Trophoblast cell (in vitro differentiated cells and primary cell): ENCODE results near the gene RPTOR.

Experiments used
- DNase-seq, 2 donors: peaks; one replicate each; pipeline ENCODE4 v3.0.0-alpha.2; 2016
- H2AFZ ChIP-seq: 2 replicates; pipeline ENCODE4 v1.6.1; 2013; ENCODE audit warnings: low read length, moderate library complexity, mild to moderate bottlenecking; ENCODE audit not compliant: insufficient read depth, poor library complexity
- H2AK5ac ChIP-seq: 2 replicates; pipeline ENCODE4 v1.6.1; 2013; ENCODE audit warnings: mild to moderate bottlenecking, low read length
- H2BK120ac ChIP-seq: 2 replicates; pipeline ENCODE4 v1.6.1; 2013; ENCODE audit warnings: low read length, mild to moderate bottlenecking, moderate library complexity; ENCODE audit not compliant: insufficient read depth, poor library complexity
- H2BK12ac ChIP-seq: 2 replicates; pipeline ENCODE4 v1.6.1; 2013; ENCODE audit warnings: mild to moderate bottlenecking, low read length, moderate library complexity
- H2BK5ac ChIP-seq: 2 replicates; pipeline ENCODE4 v1.6.1; 2013; ENCODE audit warnings: low read length, low read depth, moderate library complexity, mild to moderate bottlenecking; ENCODE audit not compliant: poor library complexity
- H3K14ac ChIP-seq: 2 replicates; pipeline ENCODE4 v1.6.1; 2013; ENCODE audit warnings: mild to moderate bottlenecking, low read length
- H3K18ac ChIP-seq: 2 replicates; pipeline ENCODE4 v1.6.1; 2013; ENCODE audit warnings: mild to moderate bottlenecking, low read length
- H3K23ac ChIP-seq: 2 replicates; pipeline ENCODE4 v1.6.1; 2013; ENCODE audit warnings: low read length
- H3K27ac ChIP-seq: 2 replicates; pipeline ENCODE4 v1.5.1; 2013; ENCODE audit warnings: low read depth, mild to moderate bottlenecking, inconsistent platforms, low read length, moderate library complexity
- H3K27me3 ChIP-seq: 2 replicates; pipeline ENCODE4 v1.6.1; 2013; ENCODE audit warnings: inconsistent platforms, mild to moderate bottlenecking, low read length, moderate library complexity; ENCODE audit not compliant: insufficient read depth
- H3K36me3 ChIP-seq, 2 experiments: 1 replicate in 1 of 2; 2 replicates in 1 of 2; pipeline ENCODE4 v1.6.1; 2013; ENCODE audit warnings: low read length in 2 of 2, mild to moderate bottlenecking in 2 of 2, moderate library complexity in 1 of 2; ENCODE audit not compliant: insufficient read depth in 2 of 2, control insufficient read depth in 1 of 2
- H3K4ac ChIP-seq: 2 replicates; pipeline ENCODE4 v1.6.1; 2013; ENCODE audit warnings: low read depth, mild to moderate bottlenecking, low read length, moderate library complexity
- H3K4me1 ChIP-seq, 2 experiments: 1 replicate in 1 of 2; 2 replicates in 1 of 2; pipeline ENCODE4 v1.6.1; 2013; ENCODE audit warnings: low read length in 2 of 2, mild to moderate bottlenecking in 2 of 2, moderate library complexity in 1 of 2; ENCODE audit not compliant: insufficient read depth in 2 of 2, control insufficient read depth in 1 of 2
- H3K4me2 ChIP-seq: 2 replicates; pipeline ENCODE4 v1.6.1; 2013; ENCODE audit warnings: inconsistent platforms, mild to moderate bottlenecking, low read length, moderate library complexity
- H3K4me3 ChIP-seq: 2 replicates; pipeline ENCODE4 v1.5.1; 2013; ENCODE audit warnings: mild to moderate bottlenecking, low read depth, low read length, inconsistent platforms
- H3K79me1 ChIP-seq: one replicate; pipeline ENCODE4 v1.6.1; 2013; ENCODE audit warnings: low read length
- H3K79me2 ChIP-seq: 2 replicates; pipeline ENCODE4 v1.6.1; 2013; ENCODE audit warnings: low read length, mild to moderate bottlenecking; ENCODE audit not compliant: control insufficient read depth, insufficient read depth, poor library complexity
- H3K9ac ChIP-seq: 2 replicates; pipeline ENCODE4 v1.6.1; 2013; ENCODE audit warnings: mild to moderate bottlenecking, low read length
- H3K9me3 ChIP-seq: 2 replicates; pipeline ENCODE4 v1.6.1; 2013; ENCODE audit warnings: low read depth, mild to moderate bottlenecking, control low read depth, inconsistent platforms, low read length; ENCODE audit not compliant: insufficient read depth
- H4K12ac ChIP-seq: 2 replicates; pipeline ENCODE4 v1.6.1; 2013; ENCODE audit warnings: low read depth, mild to moderate bottlenecking, low read length, moderate library complexity
- H4K8ac ChIP-seq: 2 replicates; pipeline ENCODE4 v1.6.1; 2013; ENCODE audit warnings: low read depth, mild to moderate bottlenecking, low read length, moderate library complexity
- H4K91ac ChIP-seq: one replicate; pipeline ENCODE4 v1.6.1; 2013; ENCODE audit warnings: low read depth, mild to moderate bottlenecking, low read length, moderate library complexity
- WGBS: extraction: QIAGEN DNeasy Blood & Tissue Kit; methylation state at CpG from one replicate; pipeline ENCODE4 v1.1.7; 2013; ENCODE audit warnings: missing lambda C conversion rate; ENCODE audit not compliant: insufficient read length, insufficient coverage; ENCODE audit errors: extremely low coverage; 5-methylcytosine and 5-hydroxymethylcytosine counted together

RPTOR gene

GRCh38 chr17:80732268-80732667 lies 187.6 kb downstream of the RPTOR start:
- H2BK120ac ChIP-seq: no peak overlapping the region
- peak overlapping the region; percentile 67 for H3K23ac ChIP-seq
- no peaks in the 10 kb centered on the region for H3K79me2 ChIP-seq
- H2BK5ac ChIP-seq: no peak overlapping the region
- H3K9ac ChIP-seq: no peak overlapping the region
- no peaks in the 10 kb centered on the region for H3K4me1 ChIP-seq
- peaks cover 0 to under 1% of the 10 kb centered on the region in 2 experiments for H3K36me3 ChIP-seq
- no peak overlapping the region for H3K4ac ChIP-seq
- no peak for DNase-seq
- no peak overlapping the region for H4K91ac ChIP-seq
- no peak overlapping the region for H2AK5ac ChIP-seq
- no peaks in the 10 kb centered on the region for H3K79me1 ChIP-seq
- no peak overlapping the region for H4K12ac ChIP-seq
- no peaks in the 10 kb centered on the region for H3K27me3 ChIP-seq
- H3K9me3 ChIP-seq: no peaks in the 10 kb centered on the region
- WGBS: no CpG with 5 or more reads among the region's 7 CpGs
- H3K27ac ChIP-seq: no peak overlapping the region
- no peak overlapping the region for H2BK12ac ChIP-seq
- H3K14ac ChIP-seq: no peak overlapping the region
- H3K4me2 ChIP-seq: no peak overlapping the region
- H2AFZ ChIP-seq: no peak overlapping the region
- no peak overlapping the region for H3K4me3 ChIP-seq
- no peak overlapping the region for H4K8ac ChIP-seq
- H3K18ac ChIP-seq: no peak overlapping the region

- H3K4me2 ChIP-seq: no peak overlapping the region
- no peaks in the 10 kb centered on the region for H3K4me1 ChIP-seq
- WGBS: no CpG with 5 or more reads among the region's 17 CpGs
- H3K9me3 ChIP-seq: peaks cover 8% of the 10 kb centered on the region
- H3K27me3 ChIP-seq: no peaks in the 10 kb centered on the region
- no peak overlapping the region for H2BK120ac ChIP-seq
- no peak overlapping the region for H3K14ac ChIP-seq
- H2AFZ ChIP-seq: no peak overlapping the region
- H4K12ac ChIP-seq: no peak overlapping the region
- no peaks in the 10 kb centered on the region for H3K79me1 ChIP-seq
- H4K8ac ChIP-seq: no peak overlapping the region
- no peak overlapping the region for H2AK5ac ChIP-seq
- H2BK5ac ChIP-seq: no peak overlapping the region
- no peak overlapping the region for H3K4me3 ChIP-seq
- H3K23ac ChIP-seq: no peak overlapping the region
- DNase-seq: no peak
- H3K9ac ChIP-seq: no peak overlapping the region
- no peak overlapping the region for H3K27ac ChIP-seq
- no peak overlapping the region for H3K4ac ChIP-seq
- no peak overlapping the region for H3K18ac ChIP-seq
- no peak overlapping the region for H4K91ac ChIP-seq
- H3K36me3 ChIP-seq: peaks cover 2 to 3% of the 10 kb centered on the region in 2 experiments
- no peaks in the 10 kb centered on the region for H3K79me2 ChIP-seq
- H2BK12ac ChIP-seq: no peak overlapping the region
These were observed 192.7 kb downstream of the RPTOR start for GRCh38 chr17:80737106-80738019.

DNA sequence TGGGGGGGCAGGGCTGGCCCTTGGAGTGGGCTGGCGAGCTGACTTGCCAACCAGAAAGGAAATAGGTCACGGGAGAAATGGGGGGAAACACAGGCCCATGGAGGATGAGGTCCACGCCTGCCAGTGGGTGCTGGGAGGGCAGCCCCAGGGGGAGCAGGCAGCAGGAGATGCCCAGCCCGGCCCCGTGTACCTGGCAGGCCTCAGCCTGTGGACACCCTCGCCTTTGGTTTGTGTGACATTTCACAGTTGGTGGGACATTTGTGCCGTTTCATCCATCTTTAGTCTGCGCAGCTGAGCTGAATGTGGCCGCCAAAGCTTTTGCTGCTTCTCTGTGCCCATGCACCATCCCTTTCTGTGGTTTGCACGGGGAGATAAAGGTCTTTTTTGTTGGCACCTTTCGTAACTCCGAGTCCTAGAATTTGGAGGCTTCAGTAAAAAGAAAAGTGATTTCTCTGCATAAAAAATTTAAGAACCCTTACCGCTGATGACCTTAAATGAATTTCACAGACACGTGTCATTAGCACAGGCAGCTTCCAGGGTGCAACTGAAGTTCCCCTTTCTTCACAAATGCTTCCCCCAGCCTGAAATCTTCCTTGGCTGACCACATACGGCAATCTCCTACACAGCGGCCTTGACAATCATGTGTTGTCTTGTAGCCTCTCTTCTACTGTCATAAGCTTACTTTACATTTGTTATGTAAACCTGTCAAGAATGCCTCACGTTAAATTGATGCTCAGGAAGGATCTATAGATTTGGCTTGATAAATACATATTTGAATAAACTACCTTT lies 193.6 kb downstream of the RPTOR start:
- no CpG with 5 or more reads among the region's 17 CpGs for WGBS
- no peak overlapping the region for H4K8ac ChIP-seq
- no peak for DNase-seq

GRCh38 chr17:80738987-80739730 lies 194.5 kb downstream of the RPTOR start:
- no peak overlapping the region for H3K23ac ChIP-seq
- H2BK120ac ChIP-seq: no peak overlapping the region
- no peak overlapping the region for H4K12ac ChIP-seq
- no peaks in the 10 kb centered on the region for H3K79me1 ChIP-seq
- H3K4me2 ChIP-seq: no peak overlapping the region
- peaks cover 3% of the 10 kb centered on the region in 2 experiments for H3K36me3 ChIP-seq
- no peak overlapping the region for H2AK5ac ChIP-seq
- WGBS: no CpG with 5 or more reads among the region's 21 CpGs
- H3K4ac ChIP-seq: no peak overlapping the region
- H3K27me3 ChIP-seq: no peaks in the 10 kb centered on the region
- DNase-seq: no peak
- H3K9ac ChIP-seq: no peak overlapping the region
- H3K14ac ChIP-seq: no peak overlapping the region
- H3K79me2 ChIP-seq: no peaks in the 10 kb centered on the region
- H4K8ac ChIP-seq: no peak overlapping the region
- no peak overlapping the region for H3K27ac ChIP-seq
- peaks cover 8% of the 10 kb centered on the region for H3K9me3 ChIP-seq
- H2AFZ ChIP-seq: no peak overlapping the region
- no peak overlapping the region for H3K18ac ChIP-seq
- H2BK5ac ChIP-seq: no peak overlapping the region
- no peaks in the 10 kb centered on the region for H3K4me1 ChIP-seq
- H4K91ac ChIP-seq: no peak overlapping the region
- no peak overlapping the region for H2BK12ac ChIP-seq
- H3K4me3 ChIP-seq: no peak overlapping the region

More for the DNA sequence above, 193.6 kb downstream of the RPTOR start:
- Histone ChIP-seq H2BK5ac (no peak overlapping the region), H3K36me3 (peaks cover 3% of the 10 kb centered on the region in 2 experiments), H3K79me1 (no peaks in the 10 kb centered on the region), H3K9ac (no peak overlapping the region), H3K4me1 (no peaks in the 10 kb centered on the region), H3K4me3 (no peak overlapping the region), H2BK120ac (no peak overlapping the region), H3K27me3 (no peaks in the 10 kb centered on the region), H4K12ac (no peak overlapping the region), H3K23ac (no peak overlapping the region), H3K27ac (no peak overlapping the region), H4K91ac (no peak overlapping the region), H2BK12ac (no peak overlapping the region), H3K18ac (no peak overlapping the region), H3K4me2 (no peak overlapping the region), H3K14ac (no peak overlapping the region), H3K9me3 (peaks cover 8% of the 10 kb centered on the region), H3K79me2 (no peaks in the 10 kb centered on the region), H2AK5ac (no peak overlapping the region), H2AFZ (no peak overlapping the region), H3K4ac (no peak overlapping the region)
